ENCODE results near the gene IL22RA1. TPM values are rescaled to one million over a fixed set of nuclear protein-coding genes. Genes with fewer than 3 reads are reported as not detected.
A peak's percentile ranks its signal among the peaks of the same experiment; 100 is the strongest.

IL22RA1 gene
- total and polyA plus RNA-seq, 2 of the 8 experiments (the other 6 are each of a cell fraction or from before 2014, with no cell fraction given), result 0.17 to 0.32 TPM

GRCh38 chr1:24186993-24187790, 44.3 kb upstream of the IL22RA1 start, which contains the start of gene IFNLR1 (continued):
- TF ChIP-seq TAF7 (optimal IDR thresholded peaks at IDR 0.05; ENCODE audit: borderline replicate concordance, low read depth, low read length) (peak; percentile 49), KDM4A (IDR thresholded peaks at IDR 0.05; ENCODE audit: low read depth, low read length, severe bottlenecking) (peak; percentile 48), SUZ12 (IDR thresholded peaks at IDR 0.05; ENCODE audit: low read length) (no peak), PHF8 (conservative IDR thresholded peaks at IDR 0.05; ENCODE audit: low read depth, low read length) (peak; percentile 70)
